ENCODE data around the gene JSRP1.

The JSRP1 gene

DNA sequence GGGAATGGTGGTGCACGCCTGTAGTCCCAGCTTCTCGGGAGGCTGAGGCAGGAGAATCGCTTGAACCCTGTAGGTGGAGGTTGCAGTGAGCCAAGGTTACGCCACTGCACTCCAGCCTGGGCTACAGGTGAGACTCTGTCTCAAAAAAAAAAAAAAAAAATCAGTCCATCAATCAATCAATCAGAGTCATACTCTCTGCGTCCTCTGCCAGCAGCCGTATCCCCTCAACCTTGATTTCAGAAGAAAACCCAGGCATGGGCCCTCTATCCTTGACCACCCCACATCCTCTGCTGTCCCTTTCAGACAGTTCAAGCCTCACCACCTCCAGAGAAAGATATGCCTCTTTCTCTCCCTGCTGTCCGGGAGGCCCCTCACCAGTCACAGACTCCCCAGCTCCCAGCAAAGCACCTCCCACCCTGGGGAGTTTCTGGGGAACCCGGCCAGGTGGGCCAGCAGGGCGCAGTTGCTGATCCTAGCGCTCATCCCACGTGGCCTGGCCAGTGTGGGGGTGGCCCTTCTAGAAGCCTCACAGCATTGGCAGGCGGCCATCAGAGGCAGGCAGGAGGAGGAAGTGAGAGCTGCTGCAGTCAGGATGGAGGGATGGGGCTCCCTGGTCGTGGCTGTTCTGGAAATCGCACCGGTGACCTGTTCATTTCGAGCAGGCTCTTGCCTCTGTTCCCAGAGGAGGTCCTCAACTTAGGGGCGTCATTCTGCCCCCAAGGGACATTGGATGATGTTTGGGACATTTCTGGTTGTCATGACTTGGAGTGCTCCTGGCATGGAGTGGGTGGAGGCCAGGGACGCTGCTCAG lies 10.2 kb upstream of the JSRP1 start:
- no peak for DNase-seq

DNA sequence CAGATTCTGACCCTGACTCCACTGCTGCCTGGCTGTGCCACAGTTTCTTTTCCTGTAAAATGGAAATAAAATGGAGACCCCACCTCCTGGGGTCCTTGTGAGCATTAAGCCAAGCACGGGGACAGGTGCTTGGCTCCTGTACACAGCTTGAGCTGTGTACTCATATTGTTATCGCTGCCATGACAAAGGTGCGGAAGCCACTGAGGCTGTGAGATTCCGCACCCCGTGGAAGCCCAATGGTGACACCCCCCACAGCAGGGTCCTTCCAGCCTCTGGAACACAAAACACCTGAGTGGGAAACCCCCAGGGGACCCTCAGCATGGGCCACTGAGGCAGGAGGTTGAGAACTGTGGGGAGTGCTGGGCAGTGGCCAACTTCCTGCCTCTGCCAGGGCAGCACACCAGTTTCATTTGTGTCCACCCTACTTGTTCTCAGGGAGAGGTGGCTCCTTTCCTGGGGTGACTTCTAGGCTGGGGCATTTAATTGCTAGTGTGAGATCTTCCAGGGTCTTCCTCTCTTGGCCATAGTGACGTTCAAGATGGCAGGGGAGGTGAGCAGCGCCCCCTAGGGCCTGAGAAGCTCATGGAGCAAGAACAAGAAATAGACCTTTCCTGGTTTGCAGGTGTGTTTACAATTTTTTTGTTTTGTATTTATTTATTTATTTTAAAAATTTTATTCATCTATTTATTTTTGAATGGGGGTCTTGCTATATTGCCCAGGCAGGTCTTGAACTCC lies 5.4 kb upstream of the JSRP1 start:
- no peak for DNase-seq

DNA sequence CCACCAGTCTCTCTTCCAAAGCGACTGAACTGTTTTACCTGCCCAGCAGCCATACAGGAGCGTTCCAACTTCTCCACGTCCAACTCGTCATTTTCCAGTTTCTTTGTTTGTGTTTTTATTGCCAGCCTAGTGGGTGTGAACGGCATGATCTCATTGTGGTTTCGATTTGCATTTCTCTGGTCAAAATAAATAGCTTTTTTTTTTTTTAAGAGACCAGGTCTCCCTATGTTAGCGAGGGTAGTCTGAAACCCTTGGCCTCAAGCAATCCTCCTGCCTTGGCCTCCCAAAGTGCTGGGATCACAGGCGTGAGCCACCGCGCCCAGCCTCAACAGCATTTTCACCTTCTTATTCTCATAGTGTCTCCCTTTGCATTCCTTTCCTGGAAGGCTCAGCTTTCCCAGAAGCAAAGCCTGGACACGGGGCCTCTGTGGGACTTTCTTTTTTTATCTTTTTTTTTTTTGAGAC lies 4.2 kb upstream of the JSRP1 start:
- DNase-seq = no peak

DNA sequence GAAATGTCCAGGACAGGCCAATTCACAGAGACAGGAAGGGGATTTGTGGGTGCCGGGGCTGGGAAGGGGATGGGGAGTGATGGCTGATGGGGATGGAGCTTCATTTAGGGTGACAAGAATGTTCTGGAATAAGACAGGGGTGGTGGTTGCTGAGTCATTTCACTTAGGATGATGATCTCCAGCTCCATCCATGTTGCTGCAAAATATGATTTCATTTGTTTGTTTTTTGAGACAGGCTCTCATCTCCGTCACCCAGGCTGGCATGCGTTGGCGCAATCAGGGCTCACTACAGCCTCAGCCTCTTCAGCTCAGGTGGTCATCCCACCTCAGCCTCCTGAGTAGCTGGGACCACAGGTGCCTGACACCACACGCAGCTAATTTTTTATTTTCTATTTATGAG lies 3.1 kb upstream of the JSRP1 start:
- no peak for DNase-seq

DNA sequence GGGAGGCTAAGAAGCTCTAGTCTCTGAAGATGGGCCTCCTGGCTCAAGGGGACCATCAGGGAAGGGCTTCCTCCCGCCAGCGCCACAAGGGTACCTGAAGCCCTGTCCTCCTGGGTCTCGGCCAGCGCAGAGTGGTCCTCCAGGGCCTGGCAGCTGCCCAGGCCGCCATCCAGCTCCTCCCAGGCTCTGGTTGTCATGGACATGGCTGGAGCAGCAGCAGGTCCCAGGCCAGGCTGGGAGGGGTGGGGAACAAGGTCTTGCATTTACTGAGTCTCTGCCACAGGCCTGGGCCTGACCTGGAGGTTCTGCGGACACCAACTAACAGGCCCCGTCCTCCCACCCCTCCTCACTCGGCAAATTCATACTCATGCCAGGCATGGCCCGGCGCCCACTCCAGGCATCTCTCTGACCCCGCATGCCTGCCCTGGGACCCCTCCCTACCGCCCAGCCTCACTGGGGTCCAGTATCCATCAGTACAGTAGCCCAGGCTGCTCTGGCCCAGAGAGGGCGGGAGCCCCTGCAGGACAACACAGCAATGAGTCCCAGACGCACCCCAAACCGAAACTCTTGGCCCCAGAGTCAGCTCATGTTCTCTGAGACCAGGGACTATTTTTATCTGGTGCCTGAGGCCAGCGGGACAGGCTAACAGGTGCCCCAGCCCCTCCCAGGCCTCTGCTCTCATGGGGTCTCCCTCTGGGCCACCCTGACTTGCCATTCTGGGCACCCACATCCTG lies 938 bp downstream of the JSRP1 start:
- no peak for DNase-seq

DNA sequence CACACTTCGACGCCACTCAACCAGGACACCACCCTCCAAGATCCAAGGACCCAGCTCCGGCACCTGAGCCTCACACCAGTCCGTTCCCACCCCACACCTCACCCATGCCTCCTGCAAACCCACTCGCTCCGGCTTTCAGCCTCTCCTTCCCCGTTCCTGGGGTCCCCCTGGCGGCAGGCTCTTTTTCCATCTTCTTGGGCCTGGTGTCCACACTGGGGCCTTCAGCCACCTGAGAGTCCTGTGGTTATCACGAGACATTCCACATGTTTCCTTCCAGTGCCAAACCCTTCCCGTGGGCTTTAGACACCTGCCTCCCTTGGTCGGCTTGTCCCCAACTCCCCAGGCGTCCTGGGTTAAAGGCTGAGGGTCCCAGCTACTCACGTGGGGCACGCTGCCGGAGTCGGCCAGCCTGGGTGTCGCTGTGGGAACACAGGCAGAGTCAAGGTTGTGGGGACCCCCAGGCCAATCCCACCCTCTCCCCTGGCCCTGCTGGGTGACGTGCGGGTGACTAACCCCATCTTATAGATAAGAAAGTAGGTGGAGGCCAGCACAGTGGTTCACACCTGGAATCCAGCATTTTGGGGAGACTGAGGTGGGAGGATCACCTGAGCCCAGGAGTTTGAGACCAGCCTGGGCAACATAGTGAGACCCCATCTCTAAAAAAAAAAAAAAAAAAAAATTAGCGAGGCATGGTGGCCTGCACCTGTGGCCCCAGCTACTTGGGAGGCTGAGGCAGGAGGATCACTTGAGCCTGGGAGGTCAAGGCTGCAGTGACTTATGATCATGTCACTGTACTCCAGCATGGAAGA lies 1.9 kb downstream of the JSRP1 start:
- DNase-seq = peak; percentile 87

DNA sequence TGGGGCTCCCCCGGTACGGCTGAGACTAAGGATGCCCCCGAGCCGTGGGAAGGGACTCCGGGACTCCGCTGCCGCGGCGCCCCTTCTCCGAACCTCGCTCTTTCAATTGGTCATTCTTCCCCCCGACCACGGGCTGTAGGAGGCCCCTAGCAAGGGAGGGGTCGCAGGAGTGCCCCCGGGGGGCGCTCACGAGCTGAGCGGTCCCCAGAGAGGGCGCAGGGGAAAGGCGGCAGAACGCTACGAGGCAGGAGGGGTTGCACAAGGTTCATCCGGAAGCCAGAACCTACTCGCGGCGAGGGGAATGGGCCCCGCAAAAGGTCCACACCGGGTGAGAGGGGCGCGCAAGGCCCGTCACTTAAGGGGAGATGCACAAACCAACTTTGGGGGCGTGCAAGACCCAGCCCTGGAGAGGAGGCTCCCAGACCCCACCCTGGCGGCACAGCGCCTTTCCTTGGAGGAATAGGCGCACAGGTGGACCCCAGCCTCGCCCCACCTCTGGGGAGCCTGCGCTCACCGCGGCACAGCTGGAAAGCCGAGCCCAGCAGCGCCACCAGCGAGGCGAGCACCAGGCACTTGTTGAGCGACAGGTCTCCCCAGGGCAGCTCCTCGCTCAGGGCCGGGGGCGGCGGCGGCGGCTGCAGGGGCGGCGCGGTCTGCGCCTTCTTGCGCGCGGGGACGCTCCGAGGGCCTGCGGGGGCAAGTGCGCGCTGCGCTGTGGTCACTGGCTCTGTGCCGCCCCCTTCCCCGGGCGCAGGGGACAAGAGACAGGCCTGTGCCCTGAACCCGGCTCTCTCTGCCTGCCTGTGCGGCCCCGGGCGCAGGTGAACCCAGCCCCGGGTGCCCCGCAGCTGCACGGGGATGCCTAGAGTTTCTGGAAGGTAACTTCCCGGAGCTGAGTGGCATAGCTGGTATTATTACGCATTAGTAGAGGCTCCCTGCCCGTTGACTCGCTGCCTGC lies 2.8 kb downstream of the JSRP1 start:
- DNase-seq = no peak

DNA sequence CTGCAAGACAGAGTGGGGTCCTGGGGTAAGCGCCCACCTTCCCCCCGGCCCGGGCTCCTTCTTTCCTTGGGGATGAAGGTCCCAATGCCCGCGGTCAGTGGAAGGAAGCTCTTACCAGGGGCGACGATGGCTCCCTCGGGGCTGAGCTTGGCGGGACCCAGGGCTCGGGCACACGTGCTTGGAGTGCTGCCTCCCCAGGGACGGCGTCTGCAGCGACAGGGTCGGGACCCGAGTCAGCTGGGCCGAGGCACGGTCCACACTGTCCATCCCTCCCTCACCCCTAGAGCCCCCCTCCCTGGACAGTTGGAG lies 3.5 kb downstream of the JSRP1 start:
- DNase-seq = no peak

DNA sequence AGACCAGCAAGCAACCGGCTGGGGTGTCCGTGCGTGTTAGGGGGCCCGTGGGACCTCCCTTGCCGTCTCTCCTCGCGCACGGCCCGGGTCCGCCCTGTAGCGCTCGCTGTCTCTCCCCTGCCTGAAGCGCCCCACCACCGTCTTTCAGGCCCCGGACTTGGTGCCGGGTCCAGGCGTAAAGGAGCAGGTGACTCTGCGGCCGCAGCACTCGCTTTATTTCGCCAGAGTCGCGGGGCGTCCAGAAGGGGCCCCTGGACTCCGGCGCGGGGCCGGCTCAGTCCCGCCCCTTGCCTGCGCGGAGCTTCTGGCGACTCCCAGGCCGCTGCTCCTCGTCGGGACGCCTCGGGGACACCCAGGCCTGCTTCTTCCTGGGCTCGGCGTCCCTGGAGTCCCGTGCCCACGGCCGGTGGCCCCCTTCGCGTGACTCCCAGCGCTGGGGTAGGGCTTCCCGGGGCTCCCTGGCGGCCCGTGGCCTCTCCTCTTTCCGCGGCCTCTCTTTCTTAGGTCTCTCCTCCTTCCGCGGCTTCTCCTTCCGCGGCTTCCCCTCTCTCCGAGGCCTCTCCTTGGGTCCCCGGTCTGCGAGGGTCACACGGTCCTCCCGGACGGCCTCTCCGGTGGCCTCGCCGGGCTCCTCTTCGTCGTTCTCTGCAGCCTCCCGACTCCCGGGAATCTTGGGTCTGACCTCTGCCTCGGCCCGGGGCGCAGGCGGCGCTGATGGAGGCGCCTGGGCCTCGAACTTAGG lies 4.0 kb downstream of the JSRP1 start:
- no peak for DNase-seq

DNA sequence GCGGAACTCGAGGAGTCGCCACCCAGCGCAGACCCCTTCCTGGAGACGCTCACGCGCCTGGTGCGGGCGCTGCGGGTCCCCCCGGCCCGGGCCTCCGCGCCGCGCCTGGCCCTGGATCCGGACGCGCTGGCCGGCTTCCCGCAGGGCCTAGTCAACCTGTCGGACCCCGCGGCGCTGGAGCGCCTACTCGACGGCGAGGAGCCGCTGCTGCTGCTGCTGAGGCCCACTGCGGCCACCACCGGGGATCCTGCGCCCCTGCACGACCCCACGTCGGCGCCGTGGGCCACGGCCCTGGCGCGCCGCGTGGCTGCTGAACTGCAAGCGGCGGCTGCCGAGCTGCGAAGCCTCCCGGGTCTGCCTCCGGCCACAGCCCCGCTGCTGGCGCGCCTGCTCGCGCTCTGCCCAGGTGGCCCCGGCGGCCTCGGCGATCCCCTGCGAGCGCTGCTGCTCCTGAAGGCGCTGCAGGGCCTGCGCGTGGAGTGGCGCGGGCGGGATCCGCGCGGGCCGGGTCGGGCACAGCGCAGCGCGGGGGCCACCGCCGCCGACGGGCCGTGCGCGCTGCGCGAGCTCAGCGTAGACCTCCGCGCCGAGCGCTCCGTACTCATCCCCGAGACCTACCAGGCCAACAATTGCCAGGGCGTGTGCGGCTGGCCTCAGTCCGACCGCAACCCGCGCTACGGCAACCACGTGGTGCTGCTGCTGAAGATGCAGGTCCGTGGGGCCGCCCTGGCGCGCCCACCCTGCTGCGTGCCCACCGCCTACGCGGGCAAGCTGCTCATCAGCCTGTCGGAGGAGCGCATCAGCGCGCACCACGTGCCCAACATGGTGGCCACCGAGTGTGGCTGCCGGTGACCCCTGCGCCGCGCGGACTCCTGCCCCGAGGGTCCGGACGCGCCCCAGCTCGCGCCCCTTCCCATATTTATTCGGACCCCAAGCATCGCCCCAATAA lies 4.8 kb downstream of the JSRP1 start:
- no peak for DNase-seq

DNA sequence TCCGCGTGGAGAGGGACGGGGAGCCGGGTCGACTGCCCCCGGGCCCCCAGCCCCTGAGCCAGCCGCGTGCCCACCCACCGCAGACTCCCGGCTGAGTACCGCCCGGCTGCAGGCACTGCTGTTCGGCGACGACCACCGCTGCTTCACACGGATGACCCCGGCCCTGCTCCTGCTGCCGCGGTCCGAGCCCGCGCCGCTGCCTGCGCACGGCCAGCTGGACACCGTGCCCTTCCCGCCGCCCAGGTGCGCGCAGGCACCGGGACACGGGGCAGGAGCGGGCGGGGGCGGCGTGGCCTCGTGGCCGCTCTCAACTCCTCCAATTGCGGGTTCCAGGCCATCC lies 5.5 kb downstream of the JSRP1 start:
- no peak for DNase-seq

DNA sequence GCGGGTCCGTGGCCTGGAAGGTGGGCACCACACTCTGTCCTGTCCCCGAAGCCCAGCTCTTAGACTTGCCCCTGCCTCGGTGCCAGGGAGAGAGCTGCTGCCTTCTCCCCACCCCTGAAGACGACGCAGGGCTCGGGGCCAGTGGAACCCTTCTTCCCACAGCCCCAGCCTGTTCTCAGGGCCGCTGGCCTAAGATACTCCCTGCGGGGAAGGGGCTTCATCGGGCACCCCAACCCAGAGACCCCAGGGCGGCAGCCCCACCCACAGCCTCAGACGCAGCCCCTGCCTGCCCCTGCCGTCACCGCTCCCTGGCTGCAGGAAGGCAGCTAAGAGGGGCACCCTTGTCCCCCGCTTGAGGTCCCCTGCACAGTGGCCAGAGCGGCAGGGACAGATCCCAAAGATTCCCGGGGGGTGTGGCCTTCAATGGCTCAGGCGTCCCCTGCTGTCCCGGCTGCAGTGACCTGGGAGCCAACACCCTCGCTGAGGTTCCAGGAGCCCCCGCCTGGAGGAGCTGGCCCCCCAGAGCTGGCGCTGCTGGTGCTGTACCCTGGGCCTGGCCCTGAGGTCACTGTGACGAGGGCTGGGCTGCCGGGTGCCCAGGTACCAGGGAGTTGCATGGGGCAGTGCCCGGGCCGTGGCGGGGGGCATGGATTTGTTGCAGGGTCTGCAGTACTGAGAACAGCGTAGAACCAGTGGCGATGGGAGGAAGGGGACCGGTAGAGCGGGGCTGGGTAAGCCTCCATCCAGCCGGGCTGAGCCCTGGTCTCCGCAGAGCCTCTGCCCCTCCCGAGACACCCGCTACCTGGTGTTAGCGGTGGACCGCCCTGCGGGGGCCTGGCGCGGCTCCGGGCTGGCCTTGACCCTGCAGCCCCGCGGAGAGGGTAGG lies 6.1 kb downstream of the JSRP1 start:
- no peak for DNase-seq

DNA sequence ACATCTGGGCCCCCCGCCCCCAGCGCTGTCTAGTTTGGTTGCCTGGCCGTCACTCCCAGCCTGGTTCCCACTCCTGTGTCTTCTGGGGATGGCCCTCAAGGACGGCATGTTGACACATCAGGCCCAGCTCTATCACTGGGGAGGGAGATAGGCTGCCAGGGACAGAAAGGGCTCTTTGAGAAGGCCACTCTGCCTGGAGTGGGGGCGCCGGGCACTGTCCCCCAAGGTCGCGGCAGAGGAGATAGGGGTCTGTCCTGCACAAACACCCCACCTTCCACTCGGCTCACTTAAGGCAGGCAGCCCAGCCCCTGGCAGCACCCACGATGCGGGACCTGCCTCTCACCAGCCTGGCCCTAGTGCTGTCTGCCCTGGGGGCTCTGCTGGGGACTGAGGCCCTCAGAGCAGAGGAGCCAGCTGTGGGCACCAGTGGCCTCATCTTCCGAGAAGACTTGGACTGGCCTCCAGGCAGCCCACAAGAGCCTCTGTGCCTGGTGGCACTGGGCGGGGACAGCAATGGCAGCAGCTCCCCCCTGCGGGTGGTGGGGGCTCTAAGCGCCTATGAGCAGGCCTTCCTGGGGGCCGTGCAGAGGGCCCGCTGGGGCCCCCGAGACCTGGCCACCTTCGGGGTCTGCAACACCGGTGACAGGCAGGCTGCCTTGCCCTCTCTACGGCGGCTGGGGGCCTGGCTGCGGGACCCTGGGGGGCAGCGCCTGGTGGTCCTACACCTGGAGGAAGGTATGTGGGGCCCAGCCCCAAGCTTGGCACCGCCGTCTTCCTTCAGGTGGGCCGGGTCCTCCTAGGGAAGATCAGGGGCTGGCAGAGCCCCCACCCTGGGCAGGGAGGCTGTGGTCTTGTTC lies 7.0 kb downstream of the JSRP1 start, which contains the start of gene AMH:
Gene AMH (plus strand): TSS at position 314 of the 857 bp plus-strand sequence. CDS start 10 bp downstream, at position 324.
- DNase-seq = no peak

DNA sequence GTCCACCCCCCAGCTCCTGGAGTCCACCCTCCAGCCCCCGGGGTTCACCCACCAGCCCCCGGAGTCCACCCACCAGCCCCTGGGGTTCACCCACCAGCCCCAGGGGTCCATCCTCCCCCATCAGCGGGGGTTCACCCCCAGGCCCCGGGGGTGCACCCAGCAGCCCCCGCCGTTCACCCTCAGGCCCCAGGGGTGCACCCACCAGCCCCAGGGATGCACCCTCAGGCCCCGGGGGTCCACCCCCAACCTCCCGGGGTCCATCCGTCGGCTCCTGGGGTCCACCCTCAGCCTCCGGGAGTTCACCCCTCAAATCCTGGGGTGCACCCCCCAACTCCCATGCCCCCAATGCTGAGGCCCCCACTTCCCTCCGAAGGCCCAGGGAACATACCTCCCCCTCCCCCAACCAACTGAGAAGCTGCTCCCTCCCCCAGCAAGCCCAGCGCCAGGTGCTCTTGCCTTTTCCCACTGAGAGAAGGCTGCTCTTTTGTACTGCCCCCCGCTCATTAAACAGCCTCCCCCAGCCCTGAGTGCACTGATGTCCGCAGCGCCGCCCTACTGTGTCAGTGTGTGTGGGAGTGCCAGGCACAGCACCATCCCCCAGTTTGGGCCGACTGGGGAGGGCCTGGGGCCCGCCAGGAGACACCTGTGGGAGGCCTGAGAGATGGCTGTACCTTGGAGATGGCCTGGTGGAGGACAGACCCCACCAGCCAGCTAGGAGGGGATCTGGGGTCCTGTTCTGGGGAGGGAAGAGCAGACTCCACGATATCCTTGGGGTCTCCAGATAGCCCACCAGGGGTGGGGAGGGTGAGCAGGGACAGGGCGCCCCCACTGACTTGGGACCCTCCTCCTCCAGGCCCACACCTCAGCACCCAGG lies 7.8 kb downstream of the JSRP1 start:
- no peak for DNase-seq

DNA sequence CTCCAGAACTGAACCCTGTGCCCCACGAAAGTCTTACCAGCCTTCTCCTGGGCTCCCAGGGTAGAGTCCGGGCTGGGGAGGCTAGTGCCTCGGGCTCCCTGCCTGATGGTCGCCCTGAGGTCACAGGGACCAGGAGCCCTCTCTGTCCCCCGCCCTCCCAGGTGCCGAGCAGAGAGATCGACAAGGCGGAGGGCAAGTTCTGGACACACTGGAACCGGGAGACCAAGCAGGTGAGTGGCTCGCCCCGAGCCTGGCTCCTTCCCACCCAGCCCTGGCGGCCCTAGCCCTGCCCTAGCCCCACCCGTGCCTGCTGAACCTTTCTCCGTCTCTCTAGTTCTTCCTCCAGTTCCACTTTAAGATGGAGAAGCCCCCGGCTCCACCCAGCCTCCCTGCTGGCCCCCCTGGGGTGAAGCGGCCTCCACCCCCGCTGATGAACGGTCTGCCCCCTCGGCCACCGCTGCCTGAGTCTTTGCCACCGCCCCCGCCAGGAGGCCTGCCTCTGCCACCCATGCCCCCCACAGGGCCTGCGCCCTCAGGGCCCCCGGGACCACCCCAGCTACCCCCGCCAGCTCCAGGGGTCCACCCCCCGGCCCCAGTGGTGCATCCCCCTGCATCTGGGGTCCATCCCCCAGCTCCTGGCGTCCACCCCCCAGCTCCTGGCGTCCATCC lies 8.7 kb downstream of the JSRP1 start:
- DNase-seq = no peak

DNA sequence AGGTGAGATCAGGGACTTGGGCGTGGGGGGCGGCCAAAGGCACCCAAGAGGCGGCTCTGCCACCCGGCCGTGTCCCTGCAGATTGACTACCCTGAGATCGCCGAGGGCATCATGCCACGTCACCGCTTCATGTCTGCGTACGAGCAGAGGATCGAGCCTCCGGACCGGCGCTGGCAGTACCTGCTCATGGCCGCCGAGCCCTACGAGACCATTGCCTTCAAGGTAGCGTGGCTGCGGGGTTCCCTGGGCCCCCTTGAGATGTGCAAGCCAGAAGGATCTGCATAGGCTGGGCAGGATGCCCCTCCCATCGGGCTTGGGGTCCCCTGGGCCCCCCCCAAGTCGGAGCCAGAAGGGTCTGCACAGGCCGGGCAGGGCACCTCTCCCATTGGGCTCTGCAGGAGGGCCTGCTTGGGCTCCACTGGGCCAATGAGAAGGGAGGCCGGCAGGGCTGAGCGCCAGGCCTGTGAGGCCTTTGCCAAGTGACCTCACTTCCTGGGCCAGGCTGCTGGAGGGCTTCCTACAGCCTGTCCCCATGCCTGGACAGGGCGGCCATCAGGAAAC lies 9.3 kb downstream of the JSRP1 start:
- DNase-seq = no peak
